Activated T-helper 1 cell treated with anti-CD3 and anti-CD28 coated beads, Interleukin-12 subunit alpha, Interleukin-12 subunit beta, Interleukin-2, Interleukin-4 antibody, amounts not matched to agents 30 ng/mL and 10 ng/mL and 1 ng/mL, durations not matched to agents 14 hours and 24 hours and 36 hours (primary cell): Measurements from ENCODE around the gene TRIM9. TPM values are rescaled to one million over a fixed set of nuclear protein-coding genes. Genes with fewer than 3 reads are reported as not detected.
"Not testable (repeated sequence)": the region's sequence is repeated elsewhere in the genome, so short reads cannot be mapped to it uniquely, and the experiment has no call there.

ENCODE experiments used
- DNase-seq: peaks from one replicate; pipeline ENCODE4 v3.0.0; 2021; ENCODE audit warnings: low spot score
- H3K27ac Mint-ChIP-seq: one replicate; pipeline ENCODE4 v1.8.0; 2021; ENCODE audit warnings: mild to moderate bottlenecking, mixed read lengths
- H3K27me3 Mint-ChIP-seq: one replicate; pipeline ENCODE4 v1.8.0; 2022; ENCODE audit warnings: mild to moderate bottlenecking, moderate library complexity, mixed read lengths; ENCODE audit not compliant: insufficient read depth
- H3K36me3 Mint-ChIP-seq: one replicate; pipeline ENCODE4 v1.8.0; 2021; ENCODE audit warnings: low read depth, mixed read lengths
- H3K4me1 Mint-ChIP-seq: one replicate; pipeline ENCODE4 v1.8.0; 2021; ENCODE audit warnings: low read depth, mixed read lengths
- H3K4me3 Mint-ChIP-seq: one replicate; pipeline ENCODE4 v1.8.0; 2021; ENCODE audit warnings: mild to moderate bottlenecking, moderate library complexity, mixed read lengths
- H3K9me3 Mint-ChIP-seq: one replicate; pipeline ENCODE4 v1.8.0; 2021; ENCODE audit warnings: mixed read lengths
- intact Hi-C: fragments of 100-400 bp; cut with micrococcal nuclease; formaldehyde crosslinking; loops from one replicate; pipeline ENCODE4 v1.15.1; 2024
- total RNA-seq: library from RNA; stranded (reverse); gene quantifications from 2 replicates; pipeline ENCODE4 v1.2.3, GENCODE V29; 2022

The TRIM9 gene
- total RNA-seq, 1 donor from 2014 or later, result 0.31 TPM

GRCh38 chr14:50943261-50943942 is 151.5 kb downstream of the TRIM9 start:
- H3K9me3 Mint-ChIP-seq, result no peaks in the 10 kb centered on the region
- peaks cover 6% of the 10 kb centered on the region for H3K4me1 Mint-ChIP-seq
- no peak overlapping the region for H3K27ac Mint-ChIP-seq
- H3K27me3 Mint-ChIP-seq, result peaks cover 40% of the 10 kb centered on the region
- H3K4me3 Mint-ChIP-seq, result peak overlapping the region; percentile 62
- no peak for DNase-seq
- H3K36me3 Mint-ChIP-seq, result peaks cover 2% of the 10 kb centered on the region
- intact Hi-C loops, result no loop called here

GRCh38 chr14:50941638-50942037 is 153.3 kb downstream of the TRIM9 start:
- peaks cover 43% of the 10 kb centered on the region for H3K27me3 Mint-ChIP-seq
- H3K36me3 Mint-ChIP-seq, H3K4me3 Mint-ChIP-seq, DNase-seq, H3K27ac Mint-ChIP-seq, intact Hi-C loops, H3K9me3 Mint-ChIP-seq, H3K4me1 Mint-ChIP-seq: not testable (repeated sequence)

GRCh38 chr14:50941151-50941550 is 153.8 kb downstream of the TRIM9 start:
- H3K27ac Mint-ChIP-seq, result no peak overlapping the region
- no peak for DNase-seq
- H3K4me1 Mint-ChIP-seq, result peaks cover 6% of the 10 kb centered on the region
- H3K36me3 Mint-ChIP-seq, result peaks cover 2% of the 10 kb centered on the region
- no peak overlapping the region for H3K4me3 Mint-ChIP-seq
- H3K9me3 Mint-ChIP-seq, result no peaks in the 10 kb centered on the region
- H3K27me3 Mint-ChIP-seq, result peaks cover 42% of the 10 kb centered on the region
- intact Hi-C loops, result no loop called here

- H3K4me1 Mint-ChIP-seq, result no peaks in the 10 kb centered on the region
- H3K9me3 Mint-ChIP-seq, result no peaks in the 10 kb centered on the region
- peaks cover 27% of the 10 kb centered on the region for H3K27me3 Mint-ChIP-seq
- no peaks in the 10 kb centered on the region for H3K36me3 Mint-ChIP-seq
- no peak overlapping the region for H3K27ac Mint-ChIP-seq
- no peak for DNase-seq
- no peak overlapping the region for H3K4me3 Mint-ChIP-seq
- intact Hi-C loops, result no loop called here
These were observed 157.1 kb downstream of the TRIM9 start for GRCh38 chr14:50937800-50938199.

GRCh38 chr14:50937325-50937724 is 157.6 kb downstream of the TRIM9 start:
- intact Hi-C loops, result no loop called here
- no peaks in the 10 kb centered on the region for H3K4me1 Mint-ChIP-seq
- H3K4me3 Mint-ChIP-seq, result no peak overlapping the region
- no peak overlapping the region for H3K27ac Mint-ChIP-seq
- no peaks in the 10 kb centered on the region for H3K36me3 Mint-ChIP-seq
- H3K9me3 Mint-ChIP-seq, result no peaks in the 10 kb centered on the region
- peaks cover 23% of the 10 kb centered on the region for H3K27me3 Mint-ChIP-seq
- no peak for DNase-seq

GRCh38 chr14:50936882-50937281 is 158.0 kb downstream of the TRIM9 start:
- Mint-ChIP-seq H3K4me1 (no peaks in the 10 kb centered on the region), H3K4me3 (no peak overlapping the region), H3K9me3 (no peaks in the 10 kb centered on the region), H3K27ac (no peak overlapping the region), H3K36me3 (no peaks in the 10 kb centered on the region), H3K27me3 (peaks cover 18% of the 10 kb centered on the region)
- no peak for DNase-seq
- intact Hi-C loops, result no loop called here

- H3K4me1 Mint-ChIP-seq, result no peaks in the 10 kb centered on the region
- H3K27me3 Mint-ChIP-seq, result peaks cover 9% of the 10 kb centered on the region
- H3K27ac Mint-ChIP-seq, result no peak overlapping the region
- H3K36me3 Mint-ChIP-seq, result no peaks in the 10 kb centered on the region
- H3K9me3 Mint-ChIP-seq, result no peaks in the 10 kb centered on the region
- no peak for DNase-seq
- H3K4me3 Mint-ChIP-seq, result no peak overlapping the region
- intact Hi-C loops, result no loop called here
These were observed 158.9 kb downstream of the TRIM9 start for GRCh38 chr14:50936016-50936340.

GRCh38 chr14:50935126-50936015 is 159.5 kb downstream of the TRIM9 start:
- Mint-ChIP-seq H3K4me3 (no peak overlapping the region), H3K9me3 (no peaks in the 10 kb centered on the region), H3K36me3 (no peaks in the 10 kb centered on the region), H3K27ac (no peak overlapping the region), H3K27me3 (peaks cover 8% of the 10 kb centered on the region), H3K4me1 (no peaks in the 10 kb centered on the region)
- DNase-seq, result no peak
- intact Hi-C loops, result no loop called here

GRCh38 chr14:50932592-50933495 is 162.1 kb downstream of the TRIM9 start:
- Mint-ChIP-seq H3K4me1 (no peaks in the 10 kb centered on the region), H3K27me3 (peaks cover 8% of the 10 kb centered on the region), H3K27ac (no peak overlapping the region), H3K9me3 (no peaks in the 10 kb centered on the region), H3K4me3 (no peak overlapping the region), H3K36me3 (no peaks in the 10 kb centered on the region)
- intact Hi-C loops, result no loop called here
- DNase-seq, result no peak

GRCh38 chr14:50932156-50932555 is 162.7 kb downstream of the TRIM9 start:
- no peaks in the 10 kb centered on the region for H3K9me3 Mint-ChIP-seq
- H3K36me3 Mint-ChIP-seq, result no peaks in the 10 kb centered on the region
- no peak overlapping the region for H3K4me3 Mint-ChIP-seq
- intact Hi-C loops, result no loop called here
- peaks cover 6% of the 10 kb centered on the region for H3K27me3 Mint-ChIP-seq
- no peak for DNase-seq
- no peak overlapping the region for H3K27ac Mint-ChIP-seq
- no peaks in the 10 kb centered on the region for H3K4me1 Mint-ChIP-seq

- DNase-seq, result no peak
- intact Hi-C loops, result no loop called here
- Mint-ChIP-seq H3K4me1 (no peaks in the 10 kb centered on the region), H3K9me3 (no peaks in the 10 kb centered on the region), H3K4me3 (no peak overlapping the region), H3K27me3 (peaks cover 6% of the 10 kb centered on the region), H3K27ac (no peak overlapping the region), H3K36me3 (no peaks in the 10 kb centered on the region)
These were observed 163.3 kb downstream of the TRIM9 start for GRCh38 chr14:50931559-50931958.

GRCh38 chr14:50929506-50929905 is 165.4 kb downstream of the TRIM9 start:
- intact Hi-C loops, result no loop called here
- H3K27me3 Mint-ChIP-seq, result peaks cover 3% of the 10 kb centered on the region
- H3K4me1 Mint-ChIP-seq, result no peaks in the 10 kb centered on the region
- H3K9me3 Mint-ChIP-seq, result no peaks in the 10 kb centered on the region
- no peak for DNase-seq
- H3K27ac Mint-ChIP-seq, result no peak overlapping the region
- H3K4me3 Mint-ChIP-seq, result no peak overlapping the region
- no peaks in the 10 kb centered on the region for H3K36me3 Mint-ChIP-seq
